NB4 (cell line): ENCODE results near the gene BRD1.

Experiments used
- CTCF ChIP-seq: IDR thresholded peaks from one replicate; pipeline ENCODE4 v1.5.1; 2012; ENCODE audit warnings: low read depth, low read length
- MYC ChIP-seq: IDR thresholded peaks from 2 replicates; pipeline ENCODE4 v1.6.1; 2011; ENCODE audit warnings: low read depth, low read length
- POLR2A ChIP-seq: IDR thresholded peaks from 2 replicates; pipeline ENCODE4 v1.6.1; 2011; ENCODE audit warnings: mild to moderate bottlenecking; ENCODE audit not compliant: insufficient read length; ENCODE audit errors: extremely low read depth
- TF ChIP-seq, protein P1 (sequence below): IDR thresholded peaks from 2 replicates; pipeline ENCODE4 v1.6.1; 2011; ENCODE audit warnings: low read depth, low read length

DNA sequence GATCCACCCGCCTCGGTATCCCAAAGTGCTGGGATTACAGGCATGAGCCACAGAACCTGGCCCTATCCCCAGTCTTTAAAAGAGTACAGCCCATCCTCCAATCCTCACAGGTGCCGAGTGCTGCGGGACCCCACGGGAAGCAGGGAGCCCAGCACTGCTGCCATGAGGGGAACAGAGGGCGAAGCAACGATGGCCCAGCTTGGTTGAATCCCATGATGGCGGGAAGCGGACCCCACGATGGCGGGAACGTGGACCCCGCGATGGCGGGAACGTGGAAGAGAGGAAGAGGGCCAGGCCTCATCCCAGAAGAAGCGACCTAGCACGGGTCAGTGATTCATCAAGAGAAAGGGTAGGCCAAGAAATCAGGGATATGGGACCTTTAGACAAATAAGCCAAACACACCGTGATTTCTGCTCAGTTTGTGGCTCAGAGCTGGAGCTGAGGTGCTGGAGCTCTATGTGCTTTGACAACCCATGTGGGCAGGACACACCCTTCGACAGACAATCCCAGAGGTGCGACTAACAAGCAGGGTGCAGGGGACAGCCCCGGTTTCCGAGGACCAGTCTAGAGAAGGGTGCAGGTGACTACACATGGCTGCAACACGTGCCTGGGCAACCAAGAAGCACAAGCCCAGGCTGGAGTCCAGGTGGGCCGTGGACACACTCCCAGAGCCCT, 30.9 kb downstream of the BRD1 start:
- TF ChIP-seq CTCF (no peak), POLR2A (no peak), MYC (no peak)
- TF ChIP-seq, protein P1, sequence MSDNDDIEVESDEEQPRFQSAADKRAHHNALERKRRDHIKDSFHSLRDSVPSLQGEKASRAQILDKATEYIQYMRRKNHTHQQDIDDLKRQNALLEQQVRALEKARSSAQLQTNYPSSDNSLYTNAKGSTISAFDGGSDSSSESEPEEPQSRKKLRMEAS: no peak
